ENCODE results near the gene PPIP5K1. TPM values are rescaled to one million over a fixed set of nuclear protein-coding genes. Genes with fewer than 3 reads are reported as not detected.

The PPIP5K1 gene
- total RNA-seq, 4 donors from 2014 or later = 22.6 to 57.9 (median 40.4) TPM

GRCh38 chr15:43526261-43526930, 63.6 kb downstream of the PPIP5K1 start:
- no peaks in the 10 kb centered on the region for H3K27me3 ChIP-seq
- TF ChIP-seq CTCF (IDR thresholded peaks at IDR 0.05) (no peak), EP300 (IDR thresholded peaks at IDR 0.05) (no peak), POLR2A (IDR thresholded peaks at IDR 0.05) (no peak)
- no peak overlapping the region for H3K4me3 ChIP-seq
- WGBS, 2 donors = 86 to 90% methylated on average over 11 of the region's 11 CpGs
- H3K27ac ChIP-seq = no peak overlapping the region
- peaks cover 0 to 7% (median 0%) of the 10 kb centered on the region in 4 donors for H3K4me1 ChIP-seq
- H3K36me3 ChIP-seq = peaks cover 0 to 86% (median 0%) of the 10 kb centered on the region in 3 donors
- no peak for DNase-seq (ENCODE audit: low spot score in 2 of 2)
- H3K9me3 ChIP-seq = peaks cover 0 to 35% (median 0%) of the 10 kb centered on the region in 4 donors

GRCh38 chr15:43525131-43525530, 64.9 kb downstream of the PPIP5K1 start:
- Histone ChIP-seq H3K9me3 (peaks cover 0 to 35% (median 0%) of the 10 kb centered on the region in 4 donors), H3K27ac (no peak overlapping the region), H3K27me3 (no peaks in the 10 kb centered on the region), H3K36me3 (peaks cover 0 to 96% (median 4%) of the 10 kb centered on the region in 3 donors), H3K4me3 (no peak overlapping the region), H3K4me1 (no peaks in the 10 kb centered on the region)
- WGBS, 2 donors = 93% methylated on average over 4 of the region's 4 CpGs
- no peak for DNase-seq (ENCODE audit: low spot score in 2 of 2)
- TF ChIP-seq CTCF (IDR thresholded peaks at IDR 0.05) (no peak), EP300 (IDR thresholded peaks at IDR 0.05) (no peak), POLR2A (IDR thresholded peaks at IDR 0.05) (no peak)

- Histone ChIP-seq H3K27me3 (no peaks in the 10 kb centered on the region), H3K27ac (no peak overlapping the region), H3K4me3 (no peak overlapping the region), H3K4me1 (peaks cover 0 to 1% (median 0%) of the 10 kb centered on the region in 4 donors), H3K9me3 (peaks cover 0 to 35% (median 0%) of the 10 kb centered on the region in 4 donors), H3K36me3 (peaks cover 0 to 91% (median 4%) of the 10 kb centered on the region in 3 donors)
- no peak for TF ChIP-seq POLR2A (IDR thresholded peaks at IDR 0.05)
- TF ChIP-seq CTCF (IDR thresholded peaks at IDR 0.05) = no peak
- TF ChIP-seq EP300 (IDR thresholded peaks at IDR 0.05) = no peak
- DNase-seq (ENCODE audit: low spot score in 2 of 2) = no peak
- WGBS, 2 donors = 87 to 96% methylated on average over 4 of the region's 4 CpGs
These were observed 65.7 kb downstream of the PPIP5K1 start for GRCh38 chr15:43524254-43524845.

- H3K36me3 ChIP-seq = peaks cover 0 to 87% (median 4%) of the 10 kb centered on the region in 3 donors
- WGBS, 2 donors = 94 to 97% methylated on average over 4 to 7 of the region's 7 CpGs
These were observed 66.4 kb downstream of the PPIP5K1 start for GRCh38 chr15:43523646-43524045.

More at GRCh38 chr15:43523646-43524045, 66.4 kb downstream of the PPIP5K1 start:
- H3K9me3 ChIP-seq = peaks cover 0 to 35% (median 0%) of the 10 kb centered on the region in 4 donors
- no peak for DNase-seq (ENCODE audit: low spot score in 2 of 2)
- H3K4me1 ChIP-seq = peaks cover 0 to 8% (median 3%) of the 10 kb centered on the region in 4 donors
- no peak for TF ChIP-seq POLR2A (IDR thresholded peaks at IDR 0.05)
- TF ChIP-seq EP300 (IDR thresholded peaks at IDR 0.05) = no peak
- no peak for TF ChIP-seq CTCF (IDR thresholded peaks at IDR 0.05)
- no peak overlapping the region for H3K27ac ChIP-seq
- no peak overlapping the region for H3K4me3 ChIP-seq
- no peaks in the 10 kb centered on the region for H3K27me3 ChIP-seq

All from tibial nerve (tissue), 4 donors.